ENCODE data around the gene BRINP3.

Gene BRINP3

DNA sequence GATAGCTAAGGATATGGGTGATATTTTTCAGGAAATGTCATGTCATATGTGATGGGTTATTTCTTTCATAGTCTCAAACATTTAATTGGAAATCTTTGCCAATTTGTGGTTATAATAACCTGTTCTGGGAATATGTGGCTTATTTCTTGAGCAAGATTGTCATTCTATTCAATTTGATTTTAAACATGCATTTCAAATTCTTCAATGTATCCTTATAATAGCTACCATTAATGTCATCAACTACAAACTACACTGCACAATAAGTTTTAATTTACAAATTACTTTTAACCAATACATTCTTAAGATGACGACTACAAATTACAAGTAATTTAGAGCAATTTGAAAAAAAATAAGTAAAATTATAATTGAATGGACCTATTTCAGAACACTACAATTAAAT, 164.9 kb downstream of the BRINP3 start:
- DNase-seq, result no peak

DNA sequence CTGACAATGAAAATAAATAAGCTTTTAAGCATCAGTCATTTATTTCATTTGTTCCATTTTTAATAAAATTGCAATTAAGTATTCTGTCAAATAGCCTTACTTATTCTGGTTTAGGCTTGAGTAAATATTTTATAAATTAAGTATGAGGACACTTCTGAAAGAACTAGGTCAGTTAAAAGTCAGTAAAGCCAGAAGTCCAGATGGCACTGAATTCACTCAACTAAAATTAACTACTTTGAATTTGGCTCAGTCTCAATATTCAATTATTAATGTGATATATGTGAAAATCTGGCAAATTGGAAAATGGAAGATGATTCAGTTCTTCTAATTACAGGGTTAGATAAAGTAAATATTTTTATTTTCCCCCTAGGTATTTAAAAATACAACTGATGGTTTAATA, 174.2 kb downstream of the BRINP3 start:
- DNase-seq, result no peak

DNA sequence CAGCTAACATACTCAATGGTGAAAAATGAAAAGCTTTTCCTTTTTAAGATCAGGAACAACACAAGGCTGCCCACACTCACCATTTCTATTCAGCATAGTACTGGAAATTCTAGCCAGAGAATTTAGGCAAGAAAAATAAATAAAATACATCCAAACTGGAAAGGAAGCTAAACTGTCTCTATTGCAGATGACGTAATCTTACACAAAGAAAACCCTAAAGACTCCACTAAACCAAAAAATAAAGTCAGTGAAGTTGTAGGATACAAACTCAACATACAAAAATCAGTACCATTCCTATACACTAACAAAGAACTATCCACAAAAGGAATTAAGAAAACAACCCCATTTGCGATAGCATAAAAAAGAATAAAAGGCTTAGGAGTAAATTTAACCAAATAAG, 181.2 kb downstream of the BRINP3 start:
- DNase-seq, result no peak

DNA sequence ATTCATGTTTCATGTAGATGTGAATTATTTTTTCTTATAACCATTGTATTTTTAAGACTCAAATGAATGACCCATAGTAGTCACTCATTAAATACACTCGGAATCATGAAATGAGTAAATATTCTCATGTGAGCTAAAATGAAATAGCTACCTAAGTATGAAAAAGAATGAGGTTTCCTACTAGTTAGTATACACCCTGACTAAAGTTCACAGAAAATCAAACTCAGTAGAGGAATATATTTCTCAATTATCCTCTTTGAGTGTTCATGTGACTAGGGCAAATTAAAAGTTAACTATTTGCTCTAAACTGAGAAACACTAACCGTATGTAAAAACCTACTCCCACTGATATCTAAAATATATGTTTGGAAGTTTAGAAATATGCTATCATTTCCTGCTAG, 187.8 kb downstream of the BRINP3 start:
- DNase-seq, result no peak

DNA sequence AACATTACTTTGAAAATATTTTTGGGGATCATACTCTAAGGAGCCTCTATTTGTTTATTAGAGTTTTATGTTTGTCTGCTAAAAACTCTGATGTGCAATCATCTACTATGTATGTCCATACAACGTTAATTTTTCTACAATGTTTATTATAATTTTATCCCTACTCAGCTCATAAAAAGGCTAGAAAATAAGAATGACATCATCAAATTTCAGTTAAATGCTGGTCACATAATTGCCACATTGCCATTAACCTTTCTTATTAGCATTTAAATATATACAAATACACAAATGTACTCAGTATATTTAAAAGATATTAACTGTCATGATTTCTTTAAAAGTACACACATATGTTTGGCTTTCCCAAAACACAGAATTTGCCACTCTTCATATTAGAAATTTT, 191.6 kb downstream of the BRINP3 start:
- DNase-seq, result no peak

DNA sequence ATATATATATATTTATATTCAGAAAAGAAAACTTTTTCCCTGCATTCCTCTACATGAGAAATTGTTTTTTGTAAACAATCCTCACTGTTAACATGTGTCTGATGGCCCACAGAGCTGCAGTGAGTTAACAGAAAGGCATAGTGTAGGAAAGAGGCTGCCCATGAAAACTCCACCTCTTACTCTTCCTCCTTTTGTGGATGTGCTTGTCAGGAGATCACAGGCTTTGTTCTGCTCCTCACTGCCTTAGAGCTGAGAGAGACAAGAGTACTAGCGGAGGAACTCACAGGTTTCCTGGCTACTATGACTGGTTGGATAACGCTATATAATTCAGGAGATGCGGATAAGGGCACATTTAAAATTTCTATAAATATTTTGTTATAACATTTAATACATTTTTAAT, 200.6 kb downstream of the BRINP3 start:
- no peak for DNase-seq

DNA sequence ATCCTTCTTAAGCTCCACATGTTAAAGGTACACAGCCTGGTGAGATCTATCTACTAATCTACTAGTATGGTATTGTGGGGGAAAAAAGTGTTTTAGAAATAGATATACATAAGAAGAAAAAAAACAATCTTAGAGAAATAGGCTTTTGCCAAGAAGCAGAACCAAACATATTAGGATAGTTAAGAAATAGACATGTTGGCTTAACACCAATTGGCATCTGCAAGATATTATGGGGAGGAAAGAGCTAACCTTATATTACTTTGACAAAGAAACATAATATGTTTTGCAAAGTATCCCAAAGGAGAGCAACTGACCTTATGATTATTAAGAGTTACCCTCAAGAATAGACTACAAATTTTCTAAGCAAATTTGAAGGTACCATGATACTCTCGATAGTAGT, 202.9 kb downstream of the BRINP3 start:
- DNase-seq, result no peak

DNA sequence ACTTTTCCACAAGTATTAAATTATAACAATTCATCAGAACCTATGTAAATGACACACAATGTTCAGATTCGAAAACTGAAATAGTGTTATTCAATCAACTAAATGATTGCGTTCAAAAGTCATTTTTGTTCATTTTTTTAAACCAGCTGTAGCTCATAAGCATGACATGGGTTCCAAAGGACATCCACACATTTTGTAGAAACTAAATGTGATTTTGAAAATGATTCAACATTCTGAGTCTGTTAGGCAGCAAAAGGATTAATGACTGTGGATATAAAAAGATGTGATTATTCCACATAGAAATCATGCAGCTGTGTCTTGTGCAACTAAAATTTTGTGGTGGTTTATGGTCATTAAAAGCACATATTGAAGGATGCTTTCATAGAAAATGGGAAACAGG, 204.5 kb downstream of the BRINP3 start:
- DNase-seq, result no peak

DNA sequence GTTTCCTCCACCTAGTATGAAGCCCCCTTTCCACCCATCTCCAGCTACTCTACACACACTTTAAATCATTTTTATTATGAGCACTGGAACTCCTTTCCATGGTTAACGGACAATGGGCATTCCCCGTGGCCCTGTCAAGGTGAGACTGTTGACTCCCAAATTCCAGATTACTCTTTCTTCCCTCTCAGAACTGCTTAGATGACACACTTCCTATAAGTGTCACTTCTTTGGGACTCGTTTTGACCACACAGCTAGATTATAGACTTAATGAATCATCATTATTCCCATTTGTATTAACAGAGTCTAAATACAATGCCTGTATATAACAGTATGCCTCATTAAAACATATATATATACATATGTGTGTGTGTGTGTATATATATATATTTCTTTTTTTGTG, 215.1 kb downstream of the BRINP3 start:
- no peak for DNase-seq

DNA sequence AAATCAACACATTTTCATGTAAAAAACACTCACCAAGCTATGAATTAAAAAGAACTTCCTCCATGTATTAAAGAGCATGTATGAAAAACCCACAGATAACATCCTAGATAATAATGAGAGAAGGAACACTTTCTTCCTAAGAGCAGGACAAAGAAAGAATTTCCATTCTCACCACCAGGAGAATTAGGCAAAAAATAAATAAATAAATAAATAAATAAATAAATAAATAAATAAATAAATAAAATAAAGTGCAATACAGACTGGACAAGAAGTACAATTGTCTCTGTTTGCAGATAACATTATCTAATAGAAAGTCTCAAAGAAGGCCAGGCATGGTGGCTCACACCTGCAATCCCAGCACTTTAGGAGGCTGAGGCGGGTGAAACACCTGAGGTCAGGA, 218.2 kb downstream of the BRINP3 start:
- no peak for DNase-seq

DNA sequence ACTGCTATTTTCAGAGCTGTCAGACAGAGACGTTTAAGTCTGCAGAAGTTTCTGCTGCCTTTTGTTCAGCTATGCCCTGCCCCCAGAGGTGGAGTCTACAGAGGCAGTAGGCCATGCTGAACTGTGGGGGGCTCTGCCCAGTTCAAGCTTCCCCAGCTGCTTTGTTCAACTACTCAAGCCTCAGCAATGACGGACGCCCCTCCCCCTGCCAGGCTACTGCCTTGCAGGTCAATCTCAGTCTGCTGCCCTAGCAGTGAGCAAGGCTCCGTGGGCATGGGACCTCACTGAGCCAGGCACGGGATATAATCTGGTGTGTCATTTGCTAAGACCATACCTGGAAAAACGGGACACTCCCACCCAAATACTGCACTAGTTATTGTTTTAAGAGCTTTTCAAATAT, 219.7 kb downstream of the BRINP3 start:
- no peak for DNase-seq

DNA sequence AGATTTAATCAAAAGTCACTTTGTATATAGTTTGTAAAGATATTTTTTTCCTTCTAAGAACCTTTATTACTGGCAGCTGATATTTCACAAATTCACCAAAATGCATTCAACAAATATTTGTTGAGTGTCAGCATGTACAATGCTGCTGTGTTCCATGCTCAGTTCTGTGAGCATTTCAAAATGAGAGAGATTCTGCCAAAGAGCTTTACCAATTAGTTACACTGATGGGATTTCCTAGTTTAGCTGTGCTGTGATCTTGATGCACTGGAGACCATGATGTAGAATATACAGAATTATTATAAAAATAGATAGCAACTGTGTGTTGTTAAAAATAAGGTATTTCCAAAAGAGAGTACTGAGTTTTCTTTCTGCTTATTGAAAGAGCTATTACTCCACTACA, 225.6 kb downstream of the BRINP3 start:
- DNase-seq, result no peak

DNA sequence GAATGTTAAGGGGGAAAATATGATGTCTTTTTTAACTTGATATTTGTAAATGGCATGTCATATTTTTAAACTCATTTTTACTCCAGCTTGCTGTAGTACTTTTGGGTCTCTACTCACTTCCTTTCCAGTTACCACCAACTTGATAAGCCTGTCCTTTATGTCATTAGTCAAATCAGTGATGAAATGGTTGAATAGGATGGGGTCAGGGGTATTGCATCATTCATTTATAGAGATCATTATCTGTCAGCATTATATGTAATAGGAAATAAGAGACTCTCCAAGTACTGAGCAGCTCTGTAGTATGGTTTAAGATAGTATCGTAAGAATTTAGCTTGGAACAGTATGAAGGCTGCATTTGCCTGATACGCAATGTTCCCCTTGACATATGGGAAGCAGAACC, 227.3 kb downstream of the BRINP3 start:
- DNase-seq, result no peak

DNA sequence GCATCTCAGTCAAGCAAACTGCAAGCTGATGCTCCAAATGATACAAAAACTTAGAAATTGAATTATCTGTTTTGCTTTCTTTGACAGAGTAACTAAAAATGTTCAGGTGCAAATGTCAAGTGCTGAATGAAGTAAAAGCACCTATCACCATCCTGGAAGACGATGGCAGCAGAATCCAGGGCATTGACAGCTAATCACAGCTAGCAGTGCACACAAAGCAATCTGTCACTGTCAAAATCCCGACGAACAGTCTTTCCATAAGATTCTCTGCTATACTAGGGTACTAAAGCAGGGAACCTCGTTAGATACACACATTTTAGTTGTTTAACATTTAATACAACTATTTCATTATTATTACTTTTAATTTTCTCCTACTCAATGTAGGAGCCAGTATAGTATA, 233.3 kb downstream of the BRINP3 start:
- no peak for DNase-seq

DNA sequence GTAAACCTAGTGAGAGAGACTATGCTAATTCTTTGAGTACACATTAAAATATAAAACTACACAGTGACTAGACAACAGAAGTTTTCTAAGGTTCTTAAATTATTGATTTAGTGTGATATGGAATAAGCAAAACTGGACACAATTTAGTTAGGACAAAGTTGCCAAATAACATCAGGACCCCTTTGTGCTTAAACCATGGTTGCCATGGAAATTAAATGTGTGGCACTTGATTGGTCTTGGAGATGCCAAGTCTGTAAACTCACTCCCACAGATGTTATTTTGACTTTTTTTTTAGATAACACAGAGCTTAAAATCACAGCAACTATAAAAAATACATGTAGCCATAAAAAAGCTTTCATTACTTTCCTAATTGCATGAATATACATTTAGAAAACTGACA, 234.6 kb downstream of the BRINP3 start:
- no peak for DNase-seq

DNA sequence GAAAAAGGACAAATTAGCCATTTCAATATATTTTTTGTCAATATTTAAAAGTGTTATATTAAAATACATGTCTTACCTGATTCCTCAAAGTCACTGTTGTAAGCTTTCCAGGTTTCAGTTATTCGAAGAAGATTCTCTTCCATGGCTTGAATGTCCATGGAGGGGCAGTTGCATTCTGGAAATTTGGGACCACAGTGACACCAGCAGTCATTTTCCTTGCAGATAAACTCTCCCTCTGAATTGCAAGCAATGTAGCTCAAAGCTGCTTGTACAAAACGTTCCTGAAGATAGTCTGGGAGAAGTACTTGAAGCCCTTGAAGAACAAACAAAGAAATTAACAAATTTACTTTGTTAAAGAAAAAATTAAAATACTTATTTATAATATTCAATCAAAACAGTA, 251.7 kb downstream of the BRINP3 start:
- no peak for DNase-seq

DNA sequence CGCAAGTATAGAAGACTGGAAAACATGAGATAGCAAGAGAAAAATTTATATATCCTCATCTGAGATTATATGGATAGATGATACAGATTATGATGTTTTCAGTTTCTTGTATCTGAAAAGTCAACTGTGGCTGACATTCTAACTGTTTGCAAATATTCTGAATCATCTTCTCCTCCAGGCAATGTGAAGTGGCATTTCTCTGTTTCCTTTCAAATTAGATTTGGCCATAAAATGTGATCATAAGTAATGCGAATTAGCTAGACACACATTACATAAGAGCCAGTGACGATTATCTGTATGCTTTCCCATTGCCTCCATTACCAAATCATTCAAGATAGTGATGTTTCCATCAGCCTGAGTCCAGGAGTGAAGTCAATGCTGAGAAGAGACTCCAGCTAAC, 265.2 kb downstream of the BRINP3 start:
- DNase-seq, result no peak

DNA sequence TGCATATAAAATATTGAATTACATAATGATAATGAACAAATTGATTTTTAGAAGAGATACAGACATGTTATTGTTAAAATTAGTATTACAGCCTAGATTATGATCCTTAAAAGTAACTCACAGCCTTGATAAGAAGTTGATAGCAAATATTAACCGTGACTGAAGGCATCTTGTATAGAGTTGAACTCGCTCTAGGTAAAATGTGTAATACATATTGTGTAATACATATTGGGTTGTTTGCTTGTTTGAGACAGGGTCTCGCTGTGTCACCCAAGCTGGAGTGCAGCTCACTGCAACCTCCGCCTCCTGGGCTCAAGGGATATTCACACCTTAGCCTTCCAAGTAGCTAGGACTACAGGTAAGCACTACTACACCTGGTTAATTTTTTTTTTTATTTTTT, 269.9 kb downstream of the BRINP3 start:
- DNase-seq, result no peak

DNA sequence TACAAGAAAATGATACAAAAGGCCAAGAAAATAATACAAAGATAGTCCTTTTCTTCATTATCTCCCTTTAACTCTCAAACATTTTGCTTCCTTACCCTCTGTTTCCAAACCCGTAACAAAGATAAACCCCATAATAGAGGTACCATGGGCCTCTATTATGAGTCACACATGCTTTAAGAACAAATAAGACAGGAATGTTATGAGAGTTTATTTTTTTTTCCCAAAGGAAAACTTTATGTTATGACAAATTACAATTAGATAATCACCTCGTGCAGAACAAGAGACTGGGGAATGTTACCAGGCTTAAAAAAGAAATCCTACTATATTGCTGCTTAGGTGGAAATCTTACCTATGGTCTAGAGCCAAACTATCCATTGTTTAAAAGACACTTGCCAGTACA, 272.0 kb downstream of the BRINP3 start:
- DNase-seq, result no peak

DNA sequence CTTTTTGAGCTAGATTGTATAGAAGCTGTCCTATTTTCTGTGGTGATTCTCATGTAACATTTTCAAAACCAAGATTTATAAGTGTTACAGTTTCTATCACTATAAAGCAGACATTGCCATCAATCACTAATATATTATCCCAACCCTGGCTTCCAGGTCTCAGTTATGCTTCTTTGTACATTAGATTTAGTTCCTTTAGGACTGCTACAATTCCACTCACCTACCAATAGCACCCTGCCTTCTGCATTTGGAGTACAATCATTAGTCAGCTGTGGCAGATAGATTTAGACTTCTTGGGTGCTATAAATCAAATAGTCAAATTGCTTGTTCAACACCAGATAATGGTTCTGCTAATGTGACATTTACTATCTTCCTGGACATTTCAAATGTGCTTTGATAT, 281.6 kb downstream of the BRINP3 start:
- DNase-seq, result no peak

DNA sequence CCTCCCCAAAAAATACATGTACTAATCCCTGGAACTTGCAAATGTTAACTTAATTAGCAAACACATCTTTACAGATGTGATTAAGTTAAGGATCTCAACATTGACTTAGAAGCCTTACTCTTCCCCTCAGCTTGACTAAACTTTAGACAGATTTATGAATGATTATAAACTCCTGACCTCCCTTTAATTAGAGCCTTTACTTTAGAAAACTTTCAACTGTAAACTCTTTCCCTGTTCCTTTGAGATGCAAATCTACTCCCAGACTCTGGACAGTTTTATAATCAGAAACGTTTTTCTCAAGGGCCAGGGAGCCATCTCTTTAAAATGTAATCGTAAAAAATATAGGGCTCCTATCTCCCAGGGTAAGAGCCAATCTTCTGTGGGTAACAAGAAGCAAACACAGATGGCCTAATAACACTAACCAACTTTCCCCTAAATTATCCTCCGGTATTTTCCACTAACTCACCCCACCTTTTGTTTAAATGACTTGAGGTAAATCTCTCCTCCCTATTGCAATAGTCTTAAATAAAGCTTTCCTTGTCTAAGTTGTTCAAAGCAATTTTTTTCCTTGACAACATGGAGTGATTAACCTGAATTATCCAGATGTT, 284.1 kb downstream of the BRINP3 start:
- DNase-seq, result no peak

DNA sequence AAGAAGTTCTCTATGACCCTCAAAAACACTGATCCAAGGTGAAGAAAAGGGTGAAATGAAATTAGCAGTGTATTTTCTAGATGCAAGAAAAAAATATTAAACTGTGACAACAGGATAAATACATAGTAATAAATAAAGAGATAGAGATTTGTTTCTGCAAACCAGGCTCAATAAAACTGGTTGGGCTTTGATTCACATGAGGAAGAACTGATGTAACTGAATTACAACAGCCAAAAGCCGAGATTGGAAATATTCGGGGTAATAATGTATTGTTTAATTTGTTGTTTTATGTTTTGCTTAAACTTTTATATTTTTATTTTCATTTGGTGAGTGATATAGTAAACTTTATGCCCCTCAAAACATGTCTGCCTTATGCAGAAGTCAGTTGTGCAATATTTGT, 285.0 kb downstream of the BRINP3 start:
- DNase-seq, result no peak

DNA sequence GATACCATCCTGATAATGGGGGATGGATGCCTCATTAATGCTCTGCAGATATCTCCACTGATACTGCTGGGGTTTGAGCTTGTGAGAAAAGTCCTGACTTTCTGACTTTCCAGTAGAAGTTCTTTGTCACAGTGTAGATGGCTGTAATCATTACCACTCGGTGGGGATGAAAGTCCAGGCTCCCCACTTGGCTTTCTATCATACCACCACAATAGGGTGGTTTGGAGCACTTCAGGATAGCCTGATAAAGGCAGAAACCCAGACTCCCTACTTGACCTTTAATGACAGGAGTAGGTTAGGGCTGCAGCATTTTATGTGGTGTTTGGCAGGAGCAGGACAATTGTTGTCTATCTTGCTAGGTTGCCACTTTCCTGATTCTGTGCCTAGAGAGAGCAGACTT, 294.1 kb downstream of the BRINP3 start:
- no peak for DNase-seq

DNA sequence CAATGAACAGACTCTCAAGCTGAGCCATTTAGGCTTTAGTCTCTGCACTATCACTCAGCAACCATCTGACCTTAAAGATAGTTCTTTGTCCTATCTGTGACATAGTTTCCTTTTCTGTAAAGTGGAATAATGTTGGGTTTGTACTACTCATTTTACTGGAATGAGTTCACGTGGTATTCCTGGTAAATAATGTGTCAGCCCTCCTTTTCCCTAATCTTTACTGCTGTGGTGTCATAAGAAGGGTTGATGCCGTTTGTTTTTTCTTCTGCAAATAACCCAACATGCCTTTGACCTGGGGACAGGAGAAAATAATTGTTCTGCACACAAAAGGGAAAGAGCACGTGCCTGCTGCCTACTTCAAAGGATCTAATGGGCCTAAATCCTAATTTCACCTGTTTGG, 297.8 kb downstream of the BRINP3 start:
- no peak for DNase-seq

DNA sequence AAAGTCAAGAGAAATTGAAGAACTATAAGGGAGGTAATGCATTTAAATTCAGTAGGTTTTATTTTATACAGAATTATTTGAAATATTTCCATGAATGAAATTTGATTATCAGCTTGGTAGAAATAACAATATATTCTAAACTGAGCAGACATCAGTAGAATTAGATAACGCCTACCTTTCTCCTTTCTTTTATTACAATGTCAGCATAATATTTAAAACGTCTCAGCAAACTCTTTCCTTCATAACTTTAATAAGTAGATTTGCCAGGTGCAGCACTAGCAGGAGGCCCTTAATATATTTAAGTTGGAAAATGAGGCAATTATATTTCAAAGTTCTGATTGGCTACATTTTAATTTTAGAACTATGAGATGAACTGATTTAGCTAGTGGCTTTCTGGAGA, 298.8 kb downstream of the BRINP3 start:
- DNase-seq, result no peak

DNA sequence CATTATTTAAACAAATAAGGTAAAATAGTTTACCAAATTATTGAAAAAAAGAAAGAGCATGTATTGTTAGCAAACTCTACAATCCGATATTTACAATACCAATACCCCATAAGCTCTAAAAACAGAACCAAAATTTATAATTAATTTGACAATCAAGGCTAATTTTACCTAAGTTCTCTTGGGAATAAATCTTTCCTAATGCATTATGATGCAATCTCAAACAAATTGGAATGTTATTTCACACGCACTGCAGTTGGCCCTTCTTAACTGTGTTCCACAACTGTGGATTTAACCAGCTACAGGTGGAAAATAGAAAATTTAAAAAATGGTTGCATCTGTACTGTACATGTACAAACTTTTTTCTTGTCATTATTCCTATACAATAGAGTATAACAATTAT, 300.1 kb downstream of the BRINP3 start:
- DNase-seq, result no peak
